CD4-positive, CD25-positive, alpha-beta regulatory T cell (primary cell): ENCODE measurements around the gene MIB1. TPM values are rescaled to one million over a fixed set of nuclear protein-coding genes. Genes with fewer than 3 reads are reported as not detected.
"Not testable (repeated sequence)": the region's sequence is repeated elsewhere in the genome, so short reads cannot be mapped to it uniquely, and the experiment has no call there.

ENCODE experiments used
- ATAC-seq, 2 donors: fragments of 150-1000 bp; cut with Tn5 transposase; one replicate each; pipeline ENCODE4 v1.10.0; 2021; ENCODE audit warnings: low read depth in 2 of 2, moderate number of reproducible peaks in 2 of 2, moderate library complexity in 1 of 2
- DNase-seq, 3 donors: peaks; one replicate each; pipeline versions ENCODE4 v3.0.0 to v3.0.0-alpha.2; 2012 to 2022; ENCODE audit warnings: mixed read lengths in 1 of 3
- H3K27ac ChIP-seq: one replicate; pipeline ENCODE4 v1.7.0; 2013; ENCODE audit warnings: mild to moderate bottlenecking, low read length; ENCODE audit not compliant: insufficient read depth, poor library complexity, severe bottlenecking
- H3K27me3 ChIP-seq: one replicate; pipeline ENCODE4 v1.7.0; 2013; ENCODE audit warnings: low read length; ENCODE audit not compliant: control insufficient read depth, insufficient read depth
- H3K36me3 ChIP-seq: one replicate; pipeline ENCODE4 v1.7.0; 2013; ENCODE audit warnings: mild to moderate bottlenecking, low read length, moderate library complexity; ENCODE audit not compliant: control insufficient read depth, insufficient read depth
- H3K4me1 ChIP-seq: 2 replicates; pipeline ENCODE4 v1.7.0; 2013; ENCODE audit warnings: mild to moderate bottlenecking, low read length; ENCODE audit not compliant: insufficient read depth, control insufficient read depth, poor library complexity, severe bottlenecking
- H3K4me3 ChIP-seq: one replicate; pipeline ENCODE4 v1.7.0; 2013; ENCODE audit warnings: low read depth, mild to moderate bottlenecking, low read length, moderate library complexity
- H3K9me3 ChIP-seq, 2 experiments: 1 replicate in 1 of 2; 2 replicates in 1 of 2; pipeline ENCODE4 v1.7.0; 2013; ENCODE audit warnings: low read length in 2 of 2, mild to moderate bottlenecking in 1 of 2, moderate library complexity in 1 of 2; ENCODE audit not compliant: control insufficient read depth in 2 of 2
- H3K27ac Mint-ChIP-seq, 3 donors: one replicate each; pipeline ENCODE4 v1.8.0; 2020 to 2022; ENCODE audit warnings: mild to moderate bottlenecking in 3 of 3, mixed read lengths in 3 of 3, moderate library complexity in 2 of 3
- H3K27me3 Mint-ChIP-seq: one replicate; pipeline ENCODE4 v1.8.0; 2022; ENCODE audit warnings: mild to moderate bottlenecking, mixed read lengths
- H3K36me3 Mint-ChIP-seq: one replicate; pipeline ENCODE4 v1.8.0; 2020; ENCODE audit warnings: mixed read lengths
- H3K4me1 Mint-ChIP-seq, 4 donors: one replicate each; pipeline ENCODE4 v1.8.0; 2020 to 2022; ENCODE audit warnings: mixed read lengths in 4 of 4, mild to moderate bottlenecking in 1 of 4
- H3K4me3 Mint-ChIP-seq, 4 donors: one replicate each; pipeline ENCODE4 v1.8.0; 2020 to 2022; ENCODE audit warnings: mild to moderate bottlenecking in 4 of 4, mixed read lengths in 4 of 4, moderate library complexity in 3 of 4
- H3K9me3 Mint-ChIP-seq, 7 donors: one replicate each; pipeline ENCODE4 v1.8.0; 2020 to 2022; ENCODE audit warnings: mixed read lengths in 7 of 7, mild to moderate bottlenecking in 3 of 7, moderate library complexity in 2 of 7
- polyA plus RNA-seq, 4 donors: library from polyadenylated mRNA; unstranded; fragments of 300-500 nt; fragmentation: Illumina TruSeq; gene quantifications; one replicate each; pipeline ENCODE4 v1.2.3, GENCODE V29; 2021
- total RNA-seq: library from RNA; stranded (reverse); gene quantifications from one replicate; pipeline ENCODE4 v1.2.3, GENCODE V29; 2022

Gene MIB1
- total and polyA plus RNA-seq, 5 donors from 2014 or later = 7.3 to 37.7 (median 7.8) TPM

DNA sequence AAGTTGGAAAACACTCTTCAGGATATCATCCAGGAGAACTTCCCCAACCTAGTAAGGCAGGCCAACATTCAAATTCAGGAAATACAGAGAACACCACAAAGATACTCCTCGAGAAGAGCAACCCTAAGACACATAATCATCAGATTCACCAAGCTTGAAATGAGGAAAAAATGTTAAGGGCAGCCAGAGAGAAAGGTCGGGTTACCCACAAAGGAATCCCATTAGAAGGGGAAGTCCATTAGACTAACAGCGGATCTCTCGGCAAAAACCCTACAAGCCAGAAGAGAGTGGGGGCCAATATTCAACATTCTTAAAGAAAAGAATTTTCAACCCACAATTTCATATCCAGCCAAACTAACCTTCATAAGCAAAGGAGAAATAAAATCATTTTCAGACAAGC is 3.7 kb upstream of the MIB1 start:
- not testable (repeated sequence) for H3K4me3 ChIP-seq, DNase-seq, H3K9me3 ChIP-seq, ATAC-seq, H3K36me3 ChIP-seq, H3K27me3 ChIP-seq, H3K27me3 Mint-ChIP-seq, H3K36me3 Mint-ChIP-seq, H3K27ac ChIP-seq
- Mint-ChIP-seq H3K4me1 (peaks cover 3 to 33% (median 16%) of the 10 kb centered on the region in 4 donors), H3K4me3 (peak overlapping the region in 1 of 4 donors; percentile 25), H3K27ac (peak overlapping the region in 2 of 3 donors; percentile 69 to 88), H3K9me3 (peaks cover 0 to 12% (median 2%) of the 10 kb centered on the region in 7 donors)
- H3K4me1 ChIP-seq = peaks cover 13% of the 10 kb centered on the region

DNA sequence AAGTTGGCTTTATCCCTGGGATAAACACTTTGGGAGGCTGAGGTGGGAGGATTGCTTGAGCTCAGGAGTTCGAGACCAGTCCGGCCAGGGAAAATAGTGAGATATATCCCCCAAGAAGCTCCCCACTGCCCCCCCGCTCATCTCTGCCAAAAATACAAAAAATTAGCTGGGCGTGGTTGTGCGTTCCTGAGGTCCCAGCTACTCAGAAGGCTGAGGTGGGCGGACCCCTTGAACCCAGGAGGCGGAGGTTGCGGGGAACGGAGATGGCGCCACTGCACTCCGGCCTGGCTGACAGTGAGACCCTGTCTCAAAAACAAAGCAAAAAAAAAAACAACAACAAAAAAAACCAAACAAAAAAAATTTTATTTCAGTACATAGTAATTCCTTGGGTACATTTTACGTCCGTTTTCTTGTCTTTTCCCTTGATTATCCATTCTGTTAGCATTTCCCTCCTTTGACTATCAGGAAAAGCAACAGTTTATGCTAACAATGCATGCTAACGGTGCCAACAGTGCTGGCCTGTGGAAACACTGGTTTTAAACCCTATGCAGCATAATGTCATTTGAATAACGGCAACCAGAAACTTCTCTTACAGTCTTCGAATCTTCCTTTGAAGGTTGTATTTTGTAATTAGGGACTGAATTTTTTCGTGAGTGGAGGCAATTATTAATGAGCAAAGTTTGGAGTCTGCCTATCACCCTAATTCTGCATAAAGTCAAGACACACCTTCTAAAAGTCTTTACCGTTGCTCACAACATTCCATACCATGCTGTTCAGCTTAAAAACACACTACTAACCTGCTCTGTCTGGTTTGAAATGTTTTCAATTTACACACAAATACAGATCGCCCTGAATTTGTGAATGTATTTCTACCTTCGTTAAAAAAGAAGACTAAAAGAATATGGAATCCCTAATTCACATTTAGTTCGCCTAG is 721 bp upstream of the MIB1 start:
- H3K9me3 Mint-ChIP-seq = peaks cover 0 to 12% (median 2%) of the 10 kb centered on the region in 7 donors
- Histone ChIP-seq H3K36me3 (no peaks in the 10 kb centered on the region), H3K27ac (peak overlapping the region; percentile 92), H3K4me1 (peaks cover 40% of the 10 kb centered on the region), H3K9me3 (no peaks in the 10 kb centered on the region), H3K4me3 (peak overlapping the region; percentile 80), H3K27me3 (no peaks in the 10 kb centered on the region)
- peaks cover 19 to 56% (median 30%) of the 10 kb centered on the region in 4 donors for H3K4me1 Mint-ChIP-seq
- DNase-seq (no peak), ATAC-seq (peak in 1 of 2 donors; percentile 1)
- peak overlapping the region; percentile 84 to 97 (median 96) for H3K4me3 Mint-ChIP-seq
- peaks cover 4% of the 10 kb centered on the region for H3K27me3 Mint-ChIP-seq
- peak overlapping the region; percentile 38 to 96 (median 93) for H3K27ac Mint-ChIP-seq
- peaks cover 3% of the 10 kb centered on the region for H3K36me3 Mint-ChIP-seq

DNA sequence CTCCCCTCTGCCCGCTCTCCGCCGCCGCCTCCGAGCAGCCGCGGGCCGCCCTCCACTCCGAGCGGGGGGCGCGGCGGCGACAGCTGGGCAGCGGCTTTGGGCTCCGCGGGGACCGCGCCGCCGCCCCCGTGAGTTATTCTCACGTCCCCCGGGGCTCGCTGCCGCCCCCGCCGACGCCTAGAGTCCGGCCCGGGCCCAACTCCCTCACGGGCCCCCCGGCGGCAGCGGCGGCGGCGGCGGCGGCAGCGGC is 645 bp downstream of the MIB1 start:
- Histone ChIP-seq H3K27ac (peak overlapping the region; percentile 92), H3K4me3 (no peak overlapping the region), H3K27me3 (no peaks in the 10 kb centered on the region), H3K9me3 (no peaks in the 10 kb centered on the region), H3K36me3 (no peaks in the 10 kb centered on the region), H3K4me1 (peaks cover 51% of the 10 kb centered on the region)
- ATAC-seq (no peak), DNase-seq (no peak)
- peaks cover 25 to 56% (median 39%) of the 10 kb centered on the region in 4 donors for H3K4me1 Mint-ChIP-seq
- H3K36me3 Mint-ChIP-seq = peaks cover 3% of the 10 kb centered on the region
- H3K27ac Mint-ChIP-seq = no peak overlapping the region
- H3K27me3 Mint-ChIP-seq = peaks cover 4% of the 10 kb centered on the region
- H3K4me3 Mint-ChIP-seq = peak overlapping the region in 2 of 4 donors; percentile 81 to 89
- H3K9me3 Mint-ChIP-seq = peaks cover 0 to 9% (median 0%) of the 10 kb centered on the region in 7 donors

DNA sequence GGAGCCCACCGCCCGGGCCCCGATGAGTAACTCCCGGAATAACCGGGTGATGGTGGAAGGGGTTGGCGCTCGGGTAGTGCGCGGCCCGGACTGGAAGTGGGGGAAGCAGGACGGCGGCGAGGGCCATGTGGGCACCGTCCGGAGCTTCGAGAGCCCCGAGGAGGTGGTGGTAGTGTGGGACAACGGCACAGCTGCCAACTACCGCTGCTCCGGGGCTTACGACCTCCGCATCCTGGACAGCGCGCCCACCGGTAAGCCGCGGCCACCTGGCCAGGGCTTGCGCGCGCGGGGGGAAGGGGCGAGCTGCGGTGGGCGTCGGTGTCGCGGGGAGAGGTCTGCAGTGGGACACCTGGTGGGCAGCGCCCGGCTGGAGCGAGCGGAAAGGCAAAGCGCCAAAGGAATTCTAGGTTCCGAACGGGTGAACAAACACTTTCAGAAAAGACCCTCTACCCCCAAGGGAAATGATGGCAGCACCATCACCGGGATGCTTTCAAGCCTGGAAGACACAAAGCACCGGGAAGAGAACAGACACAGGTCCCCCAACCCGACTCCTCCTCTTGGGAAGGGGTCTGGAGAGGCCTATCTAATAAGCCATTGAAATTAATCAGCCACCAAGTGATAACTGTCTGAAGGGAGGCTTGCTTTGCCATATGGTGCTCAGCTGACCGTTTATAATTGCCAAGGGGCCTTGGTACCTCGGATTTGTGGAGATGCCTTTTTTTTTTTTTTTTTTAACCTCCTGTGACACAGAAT is 1.1 kb downstream of the MIB1 start:
- peaks cover 56% of the 10 kb centered on the region for H3K4me1 ChIP-seq
- H3K27me3 ChIP-seq = no peaks in the 10 kb centered on the region
- no peaks in the 10 kb centered on the region for H3K9me3 ChIP-seq
- Mint-ChIP-seq H3K4me1 (peaks cover 30 to 60% (median 44%) of the 10 kb centered on the region in 4 donors), H3K4me3 (peak overlapping the region; percentile 81 to 98 (median 90)), H3K27ac (peak overlapping the region; percentile 84 to 89 (median 85)), H3K9me3 (peaks cover 0 to 5% (median 0%) of the 10 kb centered on the region in 7 donors), H3K27me3 (peaks cover 4% of the 10 kb centered on the region), H3K36me3 (peaks cover under 1% of the 10 kb centered on the region)
- ATAC-seq (no peak), DNase-seq (peak in 2 of 3 donors; percentile 22 to 33)
- no peaks in the 10 kb centered on the region for H3K36me3 ChIP-seq
- peak overlapping the region; percentile 92 for H3K27ac ChIP-seq
- peak overlapping the region; percentile 86 for H3K4me3 ChIP-seq

DNA sequence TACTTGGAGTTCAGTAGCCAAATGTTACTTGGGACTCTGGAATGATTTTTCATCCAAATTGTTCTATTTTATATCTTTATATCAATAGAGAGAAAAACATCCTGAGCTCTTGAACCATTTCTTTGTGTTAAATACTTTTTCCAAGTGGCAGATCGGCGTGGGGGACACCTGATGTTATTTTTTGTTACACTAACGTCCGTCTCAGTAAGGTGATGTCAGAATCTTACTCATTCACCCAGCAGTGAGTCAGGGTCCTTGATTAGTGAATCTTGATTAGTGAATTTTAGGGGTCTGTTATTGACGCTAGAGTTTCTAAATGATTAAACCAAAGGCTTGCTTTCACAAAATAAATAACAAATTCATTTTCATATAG is 1.7 kb downstream of the MIB1 start:
- Mint-ChIP-seq H3K4me3 (peak overlapping the region; percentile 81 to 98 (median 90)), H3K4me1 (peaks cover 34 to 66% (median 47%) of the 10 kb centered on the region in 4 donors), H3K27me3 (peaks cover 4% of the 10 kb centered on the region), H3K9me3 (peaks cover 0 to 5% (median 0%) of the 10 kb centered on the region in 7 donors), H3K27ac (peak overlapping the region; percentile 84 to 89 (median 85)), H3K36me3 (no peaks in the 10 kb centered on the region)
- ATAC-seq (no peak), DNase-seq (peak in 1 of 3 donors; percentile 67)
- H3K27ac ChIP-seq = peak overlapping the region; percentile 92
- H3K4me1 ChIP-seq = peaks cover 61% of the 10 kb centered on the region
- H3K9me3 ChIP-seq = no peaks in the 10 kb centered on the region
- no peaks in the 10 kb centered on the region for H3K27me3 ChIP-seq
- no peaks in the 10 kb centered on the region for H3K36me3 ChIP-seq
- peak overlapping the region; percentile 86 for H3K4me3 ChIP-seq

DNA sequence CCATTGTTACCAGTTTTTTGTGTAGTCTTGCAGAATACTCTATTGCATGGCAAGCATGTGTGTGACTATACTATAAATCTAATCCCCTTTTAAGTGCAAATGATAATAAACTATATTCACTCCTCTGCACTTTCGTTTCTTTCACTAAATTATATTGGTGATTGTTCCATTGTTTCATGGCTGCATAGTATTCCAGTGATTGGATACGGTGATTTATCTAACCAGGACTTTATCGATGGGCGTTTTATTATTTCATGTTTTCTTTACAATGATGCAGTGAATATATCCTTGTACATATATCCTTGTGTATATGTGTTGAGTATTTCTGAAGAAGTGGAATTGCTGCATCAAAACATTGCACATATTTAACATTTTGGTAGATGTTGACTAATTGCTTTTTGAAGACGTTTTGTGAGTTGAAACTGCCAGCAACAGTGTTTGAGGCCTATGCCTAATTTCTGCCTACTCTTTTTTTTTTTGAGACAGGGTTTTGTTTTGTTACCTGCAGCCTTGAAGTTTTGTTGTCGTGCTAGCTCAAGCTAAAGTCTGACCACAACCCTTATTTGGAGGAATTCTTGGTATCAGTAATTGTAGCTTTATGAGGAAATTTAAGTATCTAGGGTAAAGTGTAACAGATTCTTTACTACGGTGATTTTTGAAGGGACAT is 2.7 kb downstream of the MIB1 start:
- H3K36me3 ChIP-seq = no peaks in the 10 kb centered on the region
- DNase-seq = peak in 1 of 3 donors; percentile 88

DNA sequence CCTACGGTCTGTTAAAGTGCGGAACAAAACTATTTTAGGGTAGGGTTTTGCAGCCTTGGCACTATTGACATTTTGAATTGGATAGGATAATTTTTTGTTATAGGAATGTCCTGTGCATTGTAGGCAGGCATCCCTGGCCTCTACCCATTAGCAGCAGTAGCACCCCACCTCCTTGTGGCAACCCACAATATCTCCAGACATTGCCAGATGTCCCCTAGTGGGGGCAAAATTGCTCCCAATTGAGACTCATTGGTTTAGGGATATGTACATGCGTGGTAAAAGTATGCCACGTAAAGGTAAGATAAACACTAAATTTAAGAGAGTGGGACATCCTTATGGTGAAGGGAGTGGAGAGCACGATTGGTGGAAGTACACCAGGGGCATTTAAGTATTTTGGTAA is 4.6 kb downstream of the MIB1 start:
- Mint-ChIP-seq H3K27ac (peak overlapping the region in 1 of 3 donors; percentile 33), H3K4me1 (peaks cover 32 to 64% (median 50%) of the 10 kb centered on the region in 4 donors), H3K36me3 (no peaks in the 10 kb centered on the region), H3K9me3 (peaks cover 0 to 2% (median 0%) of the 10 kb centered on the region in 7 donors), H3K4me3 (peak overlapping the region in 2 of 4 donors; percentile 15 to 45), H3K27me3 (peaks cover 3% of the 10 kb centered on the region)
- H3K27me3 ChIP-seq = no peaks in the 10 kb centered on the region
- peaks cover 71% of the 10 kb centered on the region for H3K4me1 ChIP-seq
- no peaks in the 10 kb centered on the region for H3K9me3 ChIP-seq
- no peak for ATAC-seq
- peak in 1 of 3 donors; percentile 20 for DNase-seq
- H3K36me3 ChIP-seq = no peaks in the 10 kb centered on the region
- peak overlapping the region; percentile 86 for H3K4me3 ChIP-seq
- H3K27ac ChIP-seq = no peak overlapping the region

More for the DNA sequence above, 2.7 kb downstream of the MIB1 start:
- Mint-ChIP-seq H3K9me3 (peaks cover 0 to 5% (median 0%) of the 10 kb centered on the region in 7 donors), H3K27ac (peak overlapping the region; percentile 38 to 89 (median 85)), H3K36me3 (no peaks in the 10 kb centered on the region), H3K27me3 (peaks cover 4% of the 10 kb centered on the region), H3K4me3 (peak overlapping the region; percentile 65 to 93 (median 86)), H3K4me1 (peaks cover 37 to 73% (median 52%) of the 10 kb centered on the region in 4 donors)
- Histone ChIP-seq H3K4me1 (peaks cover 71% of the 10 kb centered on the region), H3K27ac (peak overlapping the region; percentile 92), H3K27me3 (no peaks in the 10 kb centered on the region), H3K4me3 (peak overlapping the region; percentile 86), H3K9me3 (no peaks in the 10 kb centered on the region)
- no peak for ATAC-seq
